CD4-positive, alpha-beta T cell treated with Interleukin-4 for 4 hours (primary cell): ENCODE results near the gene ADGRA1.
"Not testable (repeated sequence)": the region's sequence is repeated elsewhere in the genome, so short reads cannot be mapped to it uniquely, and the experiment has no call there.

Experiments
- DNase-seq: peaks from one replicate; pipeline ENCODE4 v3.0.0-alpha.2; 2020

Gene ADGRA1, protein sequence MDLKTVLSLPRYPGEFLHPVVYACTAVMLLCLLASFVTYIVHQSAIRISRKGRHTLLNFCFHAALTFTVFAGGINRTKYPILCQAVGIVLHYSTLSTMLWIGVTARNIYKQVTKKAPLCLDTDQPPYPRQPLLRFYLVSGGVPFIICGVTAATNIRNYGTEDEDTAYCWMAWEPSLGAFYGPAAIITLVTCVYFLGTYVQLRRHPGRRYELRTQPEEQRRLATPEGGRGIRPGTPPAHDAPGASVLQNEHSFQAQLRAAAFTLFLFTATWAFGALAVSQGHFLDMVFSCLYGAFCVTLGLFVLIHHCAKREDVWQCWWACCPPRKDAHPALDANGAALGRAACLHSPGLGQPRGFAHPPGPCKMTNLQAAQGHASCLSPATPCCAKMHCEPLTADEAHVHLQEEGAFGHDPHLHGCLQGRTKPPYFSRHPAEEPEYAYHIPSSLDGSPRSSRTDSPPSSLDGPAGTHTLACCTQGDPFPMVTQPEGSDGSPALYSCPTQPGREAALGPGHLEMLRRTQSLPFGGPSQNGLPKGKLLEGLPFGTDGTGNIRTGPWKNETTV

DNA sequence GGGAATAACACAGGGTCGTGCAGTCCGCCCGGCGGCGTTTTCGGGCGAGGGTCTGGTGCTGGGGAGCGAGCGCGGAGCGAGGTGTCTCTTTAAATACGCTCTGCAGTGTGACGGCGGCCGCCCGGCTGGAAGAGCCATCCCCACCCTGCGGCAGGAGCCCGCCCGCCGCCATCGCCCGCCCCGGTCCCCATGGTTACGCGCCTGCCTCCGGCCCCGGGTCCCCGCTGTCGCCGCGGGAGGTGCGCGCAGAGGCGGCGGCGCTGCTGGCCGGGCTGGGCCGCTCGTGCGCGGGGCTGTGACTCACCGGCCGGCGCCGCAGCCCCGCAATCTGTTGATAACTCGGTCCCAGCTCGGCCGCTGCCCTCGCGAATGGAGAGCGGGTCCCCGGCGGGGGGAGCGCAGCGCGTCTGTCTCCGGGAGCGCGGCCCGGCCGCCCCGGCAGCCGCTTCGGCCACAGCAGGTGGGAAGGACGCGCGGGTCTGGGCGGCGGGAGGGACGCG is at the start of gene ADGRA1:
Gene ADGRA1 (plus strand): TSS at position 246 of the 500 bp plus-strand sequence. CDS start 986 bp downstream, outside the sequence.
- no peak for DNase-seq

DNA sequence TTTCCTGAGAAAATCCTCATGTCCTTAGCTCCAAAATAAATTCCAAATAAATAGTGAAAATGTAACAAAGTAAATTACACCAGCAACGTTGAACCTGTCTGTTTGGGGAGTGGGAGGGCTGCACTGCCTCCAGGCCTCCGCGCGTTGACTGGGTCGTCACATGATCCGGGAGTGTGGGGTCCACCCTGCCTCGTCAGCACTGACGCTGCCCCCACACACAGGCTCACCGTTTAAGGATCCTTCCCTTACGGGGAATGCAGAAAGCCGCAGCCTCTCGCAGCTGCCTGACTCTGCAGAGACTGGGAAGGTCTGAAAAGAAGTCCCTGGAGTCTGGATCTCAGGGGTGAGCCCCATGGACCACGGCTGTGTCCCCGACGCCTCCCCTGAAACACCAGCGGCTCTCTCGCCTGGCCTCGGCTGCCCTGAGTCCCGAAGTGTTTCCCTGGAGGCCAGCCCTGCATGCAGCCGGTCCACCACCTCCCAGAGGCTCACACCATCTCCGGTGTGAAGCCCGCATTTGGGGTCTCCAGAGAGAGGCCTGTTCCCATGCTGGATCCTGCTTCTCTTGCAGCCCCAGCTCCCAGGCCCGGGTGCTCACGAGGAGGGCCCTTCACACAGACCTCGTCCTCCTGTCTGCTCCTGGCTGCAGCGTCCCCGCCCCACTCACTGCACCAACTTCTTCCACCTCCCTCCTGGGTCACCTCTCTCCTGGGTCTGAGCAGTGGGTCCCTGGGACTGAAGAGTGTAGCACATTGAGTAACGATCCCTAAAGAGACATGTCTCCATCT is 49.5 kb upstream of the ADGRA1 start:
- DNase-seq = no peak

DNA sequence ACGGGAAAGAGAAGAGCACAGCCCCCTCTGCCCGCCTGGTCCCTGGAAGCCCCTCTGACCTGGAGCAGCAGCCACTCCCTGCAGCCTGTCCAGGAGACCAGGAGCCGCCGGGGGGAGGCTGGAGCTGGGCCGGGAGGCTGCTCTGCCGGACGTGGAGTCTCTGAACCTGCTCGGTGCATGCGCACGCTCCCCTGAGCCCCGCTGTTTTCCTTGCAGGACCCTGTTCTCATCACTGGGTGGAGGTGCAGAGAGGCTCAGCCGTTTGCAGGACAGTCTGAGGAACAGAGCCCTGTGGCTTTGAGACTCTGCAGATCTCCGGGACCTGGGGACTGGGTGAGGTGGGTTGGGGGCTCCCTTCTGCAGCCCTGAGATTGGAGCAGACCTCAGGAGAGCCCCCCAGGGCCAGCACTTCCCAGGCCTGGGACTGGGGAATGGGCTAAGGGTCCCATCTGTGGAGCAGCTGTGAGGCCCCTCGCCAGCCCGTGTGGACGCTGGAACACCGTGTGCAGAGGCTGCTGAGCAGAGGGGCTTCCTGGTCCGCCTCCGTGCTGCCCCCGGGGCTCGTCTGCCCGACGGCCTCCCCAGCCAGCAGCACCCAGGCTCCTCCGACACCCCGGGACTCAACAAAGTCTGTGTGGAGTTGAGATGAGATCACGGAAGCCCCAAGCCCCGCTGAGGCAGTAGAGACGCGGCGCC is 48.5 kb upstream of the ADGRA1 start:
- no peak for DNase-seq

DNA sequence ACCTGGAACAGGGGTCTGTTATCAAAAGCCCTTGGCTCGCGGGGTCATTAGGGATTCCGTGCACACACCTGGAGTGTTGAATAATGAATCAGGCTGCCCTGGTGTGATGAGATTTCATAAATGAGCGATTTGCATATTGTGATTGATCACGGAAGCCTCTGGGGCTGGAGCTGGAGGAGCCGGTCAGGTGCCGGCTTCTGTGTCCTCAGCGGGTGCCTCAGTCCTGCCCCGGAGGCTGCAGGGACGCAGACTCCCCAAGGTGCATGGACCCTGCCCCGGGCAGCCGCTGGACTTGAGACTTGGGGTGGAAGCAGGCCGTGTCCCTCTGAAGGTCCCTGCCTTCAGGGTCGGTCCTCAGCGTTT is 47.9 kb upstream of the ADGRA1 start:
- no peak for DNase-seq

DNA sequence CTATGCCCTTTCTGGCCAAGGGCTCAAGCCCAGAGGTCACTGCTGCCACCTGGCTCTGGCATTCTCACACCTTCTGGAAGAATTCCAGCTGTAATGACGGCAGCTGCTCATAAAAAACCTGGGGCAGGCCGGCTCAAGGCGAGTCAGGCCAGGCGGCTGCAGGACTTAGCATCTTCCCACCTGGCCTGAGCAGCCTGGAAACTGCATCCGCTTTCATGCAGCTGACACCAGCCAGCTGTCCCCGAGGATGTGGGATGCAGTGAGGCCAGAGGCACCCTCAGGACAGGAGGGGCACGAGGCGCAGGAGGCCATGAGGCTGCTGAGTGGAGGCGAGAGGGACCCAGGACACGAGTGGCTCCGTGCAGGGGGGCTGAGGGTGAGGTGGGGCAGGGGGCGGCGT is 47.5 kb upstream of the ADGRA1 start:
- no peak for DNase-seq

DNA sequence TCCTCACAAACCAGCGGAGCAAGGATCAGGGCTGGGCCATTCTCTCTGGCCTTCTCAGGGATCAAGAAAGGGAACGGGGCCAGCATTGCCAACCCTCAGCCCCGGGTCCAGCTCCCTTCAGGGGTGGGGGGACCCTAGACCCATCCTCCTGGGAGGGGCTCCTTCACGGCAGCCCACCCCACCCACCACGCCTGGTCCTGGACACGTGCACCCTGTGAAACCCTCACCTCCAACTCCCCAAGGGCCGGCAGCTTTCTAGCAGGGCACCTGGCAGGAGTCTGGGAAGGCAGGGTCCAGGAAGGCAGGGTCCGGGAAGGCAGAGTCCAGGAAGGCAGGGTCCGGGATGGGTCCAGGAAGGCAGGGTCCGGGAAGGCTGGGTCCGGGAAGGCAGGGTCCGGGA is 46.6 kb upstream of the ADGRA1 start:
- DNase-seq = no peak

DNA sequence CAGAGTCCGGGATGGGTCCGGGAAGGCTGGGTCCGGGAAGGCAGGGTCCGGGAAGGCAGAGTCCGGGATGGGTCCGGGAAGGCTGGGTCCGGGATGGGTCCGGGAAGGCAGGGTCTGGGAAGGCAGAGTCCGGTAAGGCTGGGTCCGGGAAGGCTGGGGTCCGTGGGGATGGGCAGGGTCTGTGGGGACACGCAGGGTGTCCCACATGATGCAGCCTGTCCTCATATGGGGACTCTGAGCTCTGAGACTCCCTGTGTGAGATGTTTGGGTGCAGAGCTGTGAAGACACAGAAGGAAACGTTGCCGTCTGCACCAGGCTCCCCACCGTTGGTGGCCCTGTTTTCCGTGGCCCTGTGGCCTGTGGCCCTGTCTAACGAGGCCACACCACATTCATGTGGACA is 45.7 kb upstream of the ADGRA1 start:
- no peak for DNase-seq

DNA sequence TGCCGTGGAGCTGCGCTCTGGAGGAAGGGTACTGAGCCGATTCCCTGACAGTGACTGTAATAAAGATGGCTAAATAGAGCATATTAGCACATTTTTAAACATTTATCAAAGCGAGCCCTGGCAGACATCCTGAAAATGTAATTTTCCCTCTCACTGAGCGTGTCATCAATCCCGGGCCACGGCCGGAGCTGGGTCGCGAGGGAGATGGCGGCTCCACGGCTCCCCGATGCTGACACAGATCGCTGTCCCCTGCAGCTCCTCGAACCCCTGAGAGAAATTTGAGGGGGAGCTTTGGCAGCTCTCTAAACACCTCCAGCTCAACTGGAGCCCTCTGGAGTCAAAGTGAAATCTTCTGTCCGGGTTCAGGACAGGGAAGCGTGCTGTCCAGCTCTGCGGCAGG is 44.9 kb upstream of the ADGRA1 start:
- no peak for DNase-seq

DNA sequence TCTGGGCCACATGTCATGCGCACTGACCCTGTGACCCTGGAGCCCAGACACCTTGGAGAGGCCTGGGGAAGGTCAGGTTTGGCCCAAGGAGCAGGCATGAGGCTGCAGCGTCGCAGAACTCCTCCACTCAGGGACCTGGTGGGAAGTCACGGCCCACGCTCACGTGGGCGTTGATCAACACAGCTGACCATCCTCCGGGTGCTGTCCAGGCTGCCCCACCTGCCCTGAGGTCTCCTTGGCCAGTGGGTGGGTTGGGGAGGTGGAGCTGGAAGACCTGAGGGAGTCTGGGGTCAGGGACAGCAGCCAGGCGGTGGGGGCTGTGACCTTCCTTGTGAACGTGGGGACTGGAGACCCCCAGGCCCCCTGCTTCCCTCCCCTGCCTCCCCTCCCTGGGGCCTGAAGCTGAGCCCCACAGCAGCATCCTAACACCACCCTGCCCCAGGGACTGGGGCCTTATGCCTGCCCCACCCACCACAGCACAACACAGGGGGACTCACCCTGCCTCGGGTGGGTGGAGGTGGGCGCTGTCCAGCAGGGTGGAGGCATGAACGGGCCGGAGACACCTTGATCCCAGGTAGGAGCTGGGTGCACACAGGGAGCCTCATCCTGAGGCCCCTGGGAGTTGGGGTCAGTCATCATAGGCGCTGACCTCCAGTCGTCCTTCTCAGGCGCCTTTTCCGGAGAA is 44.0 kb upstream of the ADGRA1 start:
- DNase-seq = no peak

DNA sequence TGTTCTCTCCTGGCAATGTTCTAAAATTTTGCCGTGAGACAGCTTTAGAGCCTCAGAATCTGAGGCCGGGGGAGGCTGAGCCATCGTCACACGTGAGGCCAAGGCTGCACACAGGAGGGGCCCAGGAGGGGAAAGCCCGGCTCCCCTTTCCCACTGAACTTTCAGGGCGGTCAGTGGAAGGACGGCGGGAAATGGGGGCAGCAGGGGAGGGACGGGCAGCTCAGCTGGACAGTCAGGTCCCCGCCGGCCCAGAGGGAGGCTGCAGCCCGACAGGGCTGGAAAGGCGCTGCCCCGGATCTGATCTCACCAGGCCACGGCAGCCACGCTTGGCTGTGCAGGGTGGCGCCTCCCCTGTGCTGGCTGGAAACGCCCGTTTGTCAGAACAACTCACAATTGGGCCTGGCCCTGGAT is 43.3 kb upstream of the ADGRA1 start:
- DNase-seq = no peak

DNA sequence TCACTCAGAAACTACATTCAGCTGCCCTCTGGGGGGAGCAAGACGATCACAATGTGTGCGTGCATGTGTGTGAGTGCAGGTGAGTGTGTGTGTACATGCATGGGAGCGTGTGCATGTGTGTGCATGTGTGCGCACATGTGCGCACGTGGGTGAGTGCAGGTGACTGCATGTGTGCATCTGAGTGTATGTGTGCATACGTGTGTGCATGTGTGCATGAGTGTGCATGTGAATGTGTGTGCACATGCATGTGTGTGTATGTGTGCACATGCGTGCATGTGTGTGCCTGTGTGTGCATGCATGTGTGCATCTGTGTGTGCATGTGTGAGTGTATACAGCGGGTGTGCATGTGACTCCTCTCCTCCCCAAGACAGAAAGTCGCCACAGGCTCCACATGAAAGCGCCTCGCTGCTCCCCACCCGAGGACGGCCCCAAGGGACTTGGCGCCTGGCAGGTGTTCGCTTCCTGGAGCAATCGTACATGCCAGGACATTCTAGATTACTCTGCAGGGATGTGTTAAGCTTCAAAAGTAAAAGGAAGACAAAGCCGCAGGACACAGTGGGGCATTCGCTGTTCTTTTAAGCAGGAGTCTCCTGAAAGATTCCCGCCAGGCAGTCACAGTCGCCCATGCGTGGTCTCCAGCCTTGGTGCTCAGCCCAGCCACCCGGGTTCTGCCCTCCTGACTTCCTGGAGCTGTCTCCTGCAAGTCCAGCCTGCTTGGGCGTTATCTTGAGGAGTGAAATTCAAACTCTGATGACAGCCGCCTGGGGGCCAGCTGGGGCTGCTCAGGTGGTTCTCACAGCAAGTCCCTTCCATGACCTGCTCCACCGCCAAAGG is 42.0 kb upstream of the ADGRA1 start:
- DNase-seq = no peak

DNA sequence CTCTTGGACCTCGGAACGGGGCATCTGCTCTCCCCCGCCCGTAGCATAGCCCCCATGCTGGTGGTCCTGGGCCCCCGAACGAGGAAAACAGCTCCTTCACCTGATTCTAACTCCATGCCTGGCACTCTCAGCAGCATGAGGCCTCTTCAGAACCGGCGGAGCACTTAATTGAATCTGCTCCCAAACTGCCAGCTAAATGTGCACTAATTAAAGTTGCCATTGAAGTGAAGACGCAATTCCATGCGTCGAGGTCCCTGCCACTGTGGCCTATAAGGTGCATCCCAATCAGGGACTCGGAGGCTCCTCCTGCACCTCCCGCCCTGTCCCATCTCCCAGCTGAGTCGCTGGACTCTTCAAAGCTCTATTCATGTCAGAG is 41.3 kb upstream of the ADGRA1 start:
- no peak for DNase-seq

DNA sequence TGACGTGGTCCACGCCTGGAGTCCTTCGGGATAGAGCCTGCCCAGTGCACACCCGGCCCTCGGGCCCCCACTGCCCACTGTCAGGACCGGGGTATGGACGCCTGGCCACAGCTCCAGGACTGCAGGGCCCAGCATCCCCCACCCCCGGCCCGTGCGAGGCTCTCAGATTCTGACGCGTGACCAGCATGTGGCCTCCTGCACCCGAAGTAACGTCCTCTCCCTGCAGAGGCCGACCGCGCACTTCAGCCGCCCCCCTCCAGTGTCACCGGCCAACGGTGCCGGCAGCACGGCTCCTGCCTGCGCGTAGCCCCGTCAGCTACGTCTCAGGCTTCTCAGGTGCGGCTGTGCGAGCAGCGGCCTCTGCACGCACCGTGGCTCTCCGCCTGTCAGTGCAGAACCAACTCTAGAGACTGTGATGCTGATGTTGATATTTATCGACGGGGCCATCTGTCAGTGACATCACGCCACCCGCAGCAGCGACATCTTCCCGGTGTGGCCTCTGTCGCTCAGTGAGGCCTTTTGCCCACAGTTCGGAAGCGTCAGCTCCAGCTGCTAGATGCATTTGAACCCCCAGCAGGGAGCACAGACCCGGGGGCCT is 40.1 kb upstream of the ADGRA1 start:
- no peak for DNase-seq

DNA sequence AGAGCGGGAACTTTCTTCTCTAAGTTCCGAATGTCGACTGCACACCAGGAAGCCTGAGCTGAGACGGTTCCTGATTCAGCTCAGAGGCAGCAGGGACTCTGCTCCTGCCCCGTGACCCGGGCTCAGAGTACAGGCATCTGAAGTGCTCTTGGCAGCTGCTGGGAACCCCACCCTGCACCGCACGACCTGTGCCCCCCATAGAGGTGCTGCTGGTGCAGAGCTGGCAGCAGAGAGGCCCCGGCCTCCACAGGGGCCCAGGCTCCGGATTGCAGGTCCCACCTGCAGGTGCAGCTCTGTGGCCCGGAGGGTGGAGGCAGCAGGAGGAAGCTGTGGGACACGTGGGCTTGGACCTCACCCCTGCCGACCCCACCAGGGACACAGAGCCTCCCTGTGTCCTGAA is 39.5 kb upstream of the ADGRA1 start:
- no peak for DNase-seq

DNA sequence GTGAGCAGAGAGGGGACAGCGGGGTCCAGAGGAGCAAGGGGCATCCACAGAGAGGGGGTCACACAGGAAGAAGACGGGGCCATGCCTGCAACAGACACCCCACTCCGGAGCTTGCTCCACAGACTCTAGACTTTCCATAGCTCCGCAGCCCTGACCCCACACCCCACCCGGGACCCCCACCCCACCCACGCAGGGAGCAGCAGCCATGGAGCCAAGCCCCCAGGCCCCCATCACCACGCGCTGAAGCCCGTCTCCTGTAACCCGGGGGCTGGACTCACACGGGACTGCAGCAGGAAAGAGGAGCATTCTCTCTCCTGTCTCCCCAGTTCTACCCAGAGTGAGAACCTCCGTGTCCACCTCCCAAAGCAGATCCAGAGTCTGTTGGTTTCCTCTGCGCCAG is 38.8 kb upstream of the ADGRA1 start:
- DNase-seq = no peak

DNA sequence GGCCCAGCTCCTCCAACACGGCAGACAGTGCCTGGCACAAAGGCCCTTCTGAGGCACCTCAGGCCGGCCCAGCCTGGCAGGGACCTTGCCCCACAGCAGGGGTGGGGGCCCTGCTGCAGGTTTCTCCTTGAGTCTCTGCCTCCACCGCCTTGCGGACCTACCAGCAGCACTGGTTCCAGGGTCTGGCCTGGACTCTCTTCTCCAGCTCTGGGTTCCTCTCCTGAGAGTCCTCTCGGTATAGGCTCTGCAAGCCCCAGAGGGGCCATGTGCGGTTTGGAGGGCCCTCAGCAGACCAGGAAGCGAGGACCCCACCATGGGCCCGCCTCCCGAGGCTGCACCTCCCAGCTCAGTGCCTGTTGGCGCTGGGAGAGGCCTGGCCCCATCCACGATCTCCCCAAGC is 38.1 kb upstream of the ADGRA1 start:
- DNase-seq = no peak

DNA sequence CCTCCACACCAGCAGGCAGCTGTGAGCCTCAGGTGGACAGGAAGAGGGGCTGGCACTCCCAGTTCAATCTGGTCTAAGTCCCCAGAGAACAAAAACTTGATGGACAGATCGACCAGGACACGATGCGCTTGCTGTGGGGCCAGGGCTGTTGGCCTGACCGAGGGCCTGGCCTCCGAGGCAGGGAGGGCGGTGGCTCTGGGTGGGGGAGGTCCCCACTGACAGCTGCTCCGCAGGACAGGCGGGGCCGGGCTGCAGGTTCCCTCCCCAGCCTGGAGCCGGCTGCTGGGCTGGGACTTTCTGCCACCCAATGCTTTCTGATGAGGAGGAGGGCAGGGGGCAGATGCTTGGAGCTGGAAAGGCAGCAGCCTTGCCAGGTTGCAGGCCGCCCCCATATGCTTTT is 37.4 kb upstream of the ADGRA1 start:
- DNase-seq = no peak

DNA sequence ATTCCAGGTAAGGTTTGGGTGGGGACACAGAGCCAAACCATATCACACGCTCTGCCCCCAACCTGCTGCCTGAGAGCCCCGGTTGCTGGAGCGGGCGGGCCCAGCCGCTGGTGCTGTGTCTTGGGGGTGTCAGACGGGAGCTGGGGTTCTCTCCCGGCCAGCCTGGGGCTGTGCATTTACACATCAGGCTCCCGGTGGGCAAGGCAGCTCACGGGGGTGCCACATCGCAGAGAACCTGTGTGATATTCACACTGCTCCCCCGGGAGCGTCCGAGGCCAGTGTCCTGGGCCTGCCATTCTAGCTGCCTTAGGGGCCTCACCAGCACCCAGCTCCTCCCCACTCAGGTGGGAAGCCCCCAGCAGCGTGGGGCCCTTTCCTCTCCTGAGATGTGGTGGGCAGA is 35.6 kb upstream of the ADGRA1 start:
- no peak for DNase-seq

DNA sequence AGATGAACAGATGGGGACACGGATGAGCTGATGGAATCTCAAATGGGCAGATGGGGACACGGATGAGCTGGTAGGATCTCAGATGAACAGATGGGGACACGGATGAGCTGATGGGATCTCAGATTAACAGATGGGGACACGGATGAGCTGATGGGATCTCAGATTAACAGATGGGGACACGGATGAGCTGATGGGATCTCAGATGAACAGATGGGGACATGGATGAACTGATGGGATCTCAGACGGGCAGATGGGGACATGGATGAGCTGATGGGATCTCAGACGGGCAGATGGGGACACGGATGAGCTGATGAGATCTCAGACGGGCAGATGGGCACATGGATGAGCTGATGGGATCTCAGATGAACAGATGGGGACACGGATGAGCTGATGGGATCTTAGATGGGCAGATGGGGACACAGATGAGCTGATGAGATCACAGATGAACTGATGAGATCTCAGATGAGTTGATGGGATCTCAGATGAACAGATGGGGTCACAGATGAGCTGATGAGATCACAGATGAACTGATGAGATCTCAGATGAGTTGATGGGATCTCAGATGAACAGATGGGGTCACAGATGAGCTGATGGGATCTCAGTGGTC is 34.1 kb upstream of the ADGRA1 start:
- not testable (repeated sequence) for DNase-seq

DNA sequence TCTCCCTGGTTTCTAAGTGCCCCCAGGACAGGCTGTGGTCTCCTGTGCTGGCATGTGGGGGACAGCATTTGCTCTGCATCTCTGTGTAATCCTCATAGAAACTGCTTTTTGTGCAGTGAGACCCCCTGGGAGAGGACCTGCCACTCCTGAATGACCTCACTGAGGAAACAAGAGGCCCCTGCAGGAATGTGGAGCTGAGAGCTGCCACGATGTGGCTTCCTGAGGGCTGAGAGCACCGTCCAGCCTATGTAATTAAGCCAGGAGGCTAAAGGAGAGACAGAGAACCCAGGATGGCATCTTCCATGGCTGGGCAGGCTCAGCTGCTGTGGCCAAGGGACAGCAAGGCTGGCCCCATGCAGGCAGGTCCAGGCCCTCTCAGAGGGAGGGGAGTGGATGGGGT is 32.3 kb upstream of the ADGRA1 start:
- no peak for DNase-seq

DNA sequence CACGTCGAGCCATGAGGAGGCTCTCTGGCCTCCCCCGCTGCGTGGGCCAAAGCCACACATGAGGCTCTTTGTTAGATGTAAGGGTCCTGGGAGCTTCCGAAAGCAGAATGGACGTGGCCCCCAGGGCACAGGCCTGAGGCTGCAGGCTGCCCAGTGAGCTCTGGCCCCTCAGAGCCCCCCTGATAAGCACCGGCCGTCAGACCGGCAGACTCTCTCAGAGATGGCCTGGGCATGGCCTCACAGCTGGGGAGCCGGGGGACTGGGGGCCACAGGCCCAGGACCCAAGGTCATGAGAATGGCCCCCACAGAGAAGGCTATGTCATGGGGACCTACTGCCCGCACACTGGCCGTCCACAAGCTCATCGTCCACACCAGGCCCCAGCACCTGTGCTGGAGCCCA is 31.7 kb upstream of the ADGRA1 start:
- DNase-seq = no peak
